ENCODE data around the gene CAPN10. TPM values are rescaled to one million over a fixed set of nuclear protein-coding genes. Genes with fewer than 3 reads are reported as not detected.

The CAPN10 gene
- total RNA-seq, 4 donors from 2014 or later = 6.8 to 12.2 (median 7.5) TPM

DNA sequence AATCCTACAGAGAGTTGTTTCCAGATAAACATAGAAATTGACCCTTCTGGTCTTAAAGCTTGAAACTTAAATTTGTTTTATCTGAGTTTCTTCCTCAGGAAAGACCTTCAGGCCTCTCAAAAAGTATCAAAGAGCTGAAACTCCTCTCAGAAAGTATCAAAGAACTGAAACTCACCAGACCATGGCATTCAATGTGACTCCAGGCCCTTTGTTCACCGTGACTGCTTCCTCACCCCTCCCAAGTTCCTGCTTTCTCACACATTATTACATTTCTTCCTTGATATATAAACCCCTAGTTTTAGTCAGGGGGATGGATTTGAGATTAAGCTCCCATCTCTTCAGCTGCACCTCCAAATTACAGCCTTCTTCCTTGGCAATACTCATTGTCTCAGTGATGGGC, 34.7 kb upstream of the CAPN10 start:
- no peaks in the 10 kb centered on the region for H3K36me3 ChIP-seq
- in situ Hi-C loops (cut with MboI; ENCODE audit: low sequenced_read_pairs in 4 of 4) (no loop called here), intact Hi-C loops (cut with DNase I; ENCODE audit: low total_unique reads) (no loop called here)

DNA sequence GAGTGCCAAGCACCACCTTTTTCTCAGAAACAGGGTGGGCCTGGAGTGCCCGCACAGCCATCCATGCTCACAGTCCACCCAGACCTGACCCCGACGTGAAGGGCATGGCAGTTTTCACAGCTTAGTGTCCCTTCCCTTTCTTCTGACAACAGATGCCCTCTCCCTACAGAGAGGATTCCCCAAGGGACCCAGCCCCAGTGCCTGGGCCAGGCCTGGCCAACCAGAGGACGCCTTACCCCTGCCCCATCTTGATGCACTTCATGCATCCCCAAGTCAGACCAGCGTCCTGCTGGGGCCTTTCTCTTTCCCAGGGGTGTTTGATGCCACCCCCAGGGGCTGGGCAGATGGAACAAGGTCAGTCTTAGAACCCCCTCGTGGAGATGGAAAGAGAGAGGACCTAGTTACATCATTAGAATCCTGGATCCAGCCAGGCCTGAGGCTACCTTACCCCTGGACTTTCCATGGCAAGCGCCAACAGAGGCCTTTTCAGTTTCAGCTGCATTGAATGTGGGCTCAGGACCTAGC, 32.5 kb upstream of the CAPN10 start:
- ATAC-seq = no peak
- no peak for DNase-seq
- H3K27ac ChIP-seq = no peak overlapping the region
- H3K9me3 ChIP-seq = no peaks in the 10 kb centered on the region
- in situ Hi-C loops (cut with MboI; ENCODE audit: low sequenced_read_pairs in 4 of 4) = no loop called here
- H3K4me1 ChIP-seq = peaks cover 5 to 18% of the 10 kb centered on the region in 2 donors
- no peaks in the 10 kb centered on the region for H3K36me3 ChIP-seq
- TF ChIP-seq, protein P1, sequence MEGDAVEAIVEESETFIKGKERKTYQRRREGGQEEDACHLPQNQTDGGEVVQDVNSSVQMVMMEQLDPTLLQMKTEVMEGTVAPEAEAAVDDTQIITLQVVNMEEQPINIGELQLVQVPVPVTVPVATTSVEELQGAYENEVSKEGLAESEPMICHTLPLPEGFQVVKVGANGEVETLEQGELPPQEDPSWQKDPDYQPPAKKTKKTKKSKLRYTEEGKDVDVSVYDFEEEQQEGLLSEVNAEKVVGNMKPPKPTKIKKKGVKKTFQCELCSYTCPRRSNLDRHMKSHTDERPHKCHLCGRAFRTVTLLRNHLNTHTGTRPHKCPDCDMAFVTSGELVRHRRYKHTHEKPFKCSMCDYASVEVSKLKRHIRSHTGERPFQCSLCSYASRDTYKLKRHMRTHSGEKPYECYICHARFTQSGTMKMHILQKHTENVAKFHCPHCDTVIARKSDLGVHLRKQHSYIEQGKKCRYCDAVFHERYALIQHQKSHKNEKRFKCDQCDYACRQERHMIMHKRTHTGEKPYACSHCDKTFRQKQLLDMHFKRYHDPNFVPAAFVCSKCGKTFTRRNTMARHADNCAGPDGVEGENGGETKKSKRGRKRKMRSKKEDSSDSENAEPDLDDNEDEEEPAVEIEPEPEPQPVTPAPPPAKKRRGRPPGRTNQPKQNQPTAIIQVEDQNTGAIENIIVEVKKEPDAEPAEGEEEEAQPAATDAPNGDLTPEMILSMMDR (IDR thresholded peaks at IDR 0.05 in 4 of 5, conservative IDR thresholded peaks at IDR 0.05 in 1 of 5) = no peak
- no peak for TF ChIP-seq POLR2A (IDR thresholded peaks at IDR 0.05)
- H3K4me3 ChIP-seq = no peak overlapping the region
- H3K27me3 ChIP-seq = no peaks in the 10 kb centered on the region
- intact Hi-C loops (cut with DNase I; ENCODE audit: low total_unique reads) = no loop called here

More for the DNA sequence above, 34.7 kb upstream of the CAPN10 start:
- no peak overlapping the region for H3K27ac ChIP-seq
- TF ChIP-seq, protein P1 (IDR thresholded peaks at IDR 0.05 in 4 of 5, conservative IDR thresholded peaks at IDR 0.05 in 1 of 5) = no peak
- no peak for TF ChIP-seq POLR2A (IDR thresholded peaks at IDR 0.05)
- H3K9me3 ChIP-seq = no peaks in the 10 kb centered on the region
- H3K4me1 ChIP-seq = no peaks in the 10 kb centered on the region
- ATAC-seq (no peak), DNase-seq (no peak)
- no peaks in the 10 kb centered on the region for H3K27me3 ChIP-seq
- H3K4me3 ChIP-seq = no peak overlapping the region

DNA sequence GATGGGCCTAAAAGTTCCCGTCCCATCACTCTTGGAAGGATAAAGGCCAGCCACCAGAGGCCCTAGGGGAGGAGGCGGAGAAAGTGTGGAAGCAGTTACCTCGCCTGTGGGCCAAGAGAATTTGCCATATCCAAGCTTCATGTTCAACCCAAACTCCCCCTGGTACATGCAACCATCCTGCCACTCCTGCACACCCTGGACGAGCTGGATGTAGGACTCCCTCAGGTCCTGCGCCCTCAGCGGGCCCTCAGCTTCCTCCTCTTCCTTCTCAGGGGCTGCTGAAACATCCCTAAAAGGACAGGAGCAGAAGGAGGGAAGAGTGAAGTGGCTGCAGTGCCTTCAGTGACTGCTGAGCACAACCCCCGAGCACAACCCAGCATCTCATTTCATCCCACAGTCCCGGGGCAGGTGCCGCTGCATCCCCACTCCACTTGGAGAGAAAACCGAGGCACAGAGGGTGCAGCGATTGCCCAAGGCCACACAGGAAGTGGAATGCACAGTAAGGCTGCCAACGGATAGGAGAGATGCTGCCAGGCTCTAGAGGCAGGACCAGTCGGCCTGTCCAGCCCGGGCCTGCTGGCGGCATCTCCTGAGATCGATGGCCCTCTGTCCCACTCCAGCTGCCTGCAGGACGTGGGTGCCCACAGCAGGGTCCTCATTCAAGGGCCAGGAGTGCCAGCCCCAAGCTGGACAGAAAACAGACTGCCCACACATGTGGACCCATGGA, 31.6 kb upstream of the CAPN10 start:
- peaks cover 13 to 27% of the 10 kb centered on the region in 2 donors for H3K4me1 ChIP-seq
- in situ Hi-C loops (cut with MboI; ENCODE audit: low sequenced_read_pairs in 4 of 4) (no loop called here), intact Hi-C loops (cut with DNase I; ENCODE audit: low total_unique reads) (no loop called here)
- H3K27ac ChIP-seq = no peak overlapping the region
- DNase-seq = no peak
- no peaks in the 10 kb centered on the region for H3K27me3 ChIP-seq
- TF ChIP-seq POLR2A (IDR thresholded peaks at IDR 0.05) = no peak
- TF ChIP-seq, protein P1 (IDR thresholded peaks at IDR 0.05 in 4 of 5, conservative IDR thresholded peaks at IDR 0.05 in 1 of 5) = no peak
- no peaks in the 10 kb centered on the region for H3K9me3 ChIP-seq
- no peak overlapping the region for H3K4me3 ChIP-seq
- ATAC-seq = no peak
- no peaks in the 10 kb centered on the region for H3K36me3 ChIP-seq

DNA sequence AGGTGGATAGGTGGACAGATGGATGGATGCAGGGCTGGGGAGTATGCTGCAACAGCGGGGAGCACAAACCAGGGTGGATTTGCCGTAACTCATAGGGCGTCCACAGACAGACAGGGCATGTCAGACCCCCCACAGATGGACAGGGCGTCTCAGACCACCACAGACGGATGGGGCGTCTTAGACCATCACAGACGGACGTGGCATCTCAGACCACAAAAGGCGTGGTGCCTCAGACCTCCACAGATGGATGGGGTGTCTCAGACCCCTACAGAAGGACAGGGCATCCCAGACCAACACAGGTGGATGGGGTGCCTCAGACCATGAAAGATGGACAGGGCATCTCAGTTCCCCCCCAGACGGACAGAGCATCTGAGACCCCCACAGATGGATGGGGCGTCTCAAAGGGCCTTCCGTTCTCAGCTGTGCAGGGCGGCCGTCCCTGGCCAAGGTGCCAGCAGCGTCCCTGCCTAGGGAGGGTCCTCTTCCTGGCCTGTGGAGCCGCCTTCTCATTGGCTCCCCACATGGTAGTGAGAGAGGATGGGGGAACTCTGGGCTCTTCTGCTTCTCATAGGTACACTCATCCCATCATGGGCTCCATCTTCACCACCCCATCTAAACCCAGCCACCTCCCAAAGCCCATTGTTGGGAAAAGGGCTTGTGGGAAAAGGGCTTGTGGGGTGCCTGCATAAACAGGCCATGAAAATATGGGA, 30.8 kb upstream of the CAPN10 start:
- ATAC-seq = no peak
- intact Hi-C loops (cut with DNase I; ENCODE audit: low total_unique reads) (no loop called here), in situ Hi-C loops (cut with MboI; ENCODE audit: low sequenced_read_pairs in 4 of 4) (no loop called here)
- H3K9me3 ChIP-seq = no peaks in the 10 kb centered on the region
- H3K4me1 ChIP-seq = peaks cover 13 to 27% of the 10 kb centered on the region in 2 donors
- H3K4me3 ChIP-seq = no peak overlapping the region
- no peaks in the 10 kb centered on the region for H3K36me3 ChIP-seq
- no peak overlapping the region for H3K27ac ChIP-seq
- DNase-seq = no peak
- H3K27me3 ChIP-seq = no peaks in the 10 kb centered on the region
- TF ChIP-seq, protein P1 (IDR thresholded peaks at IDR 0.05 in 4 of 5, conservative IDR thresholded peaks at IDR 0.05 in 1 of 5) = no peak
- no peak for TF ChIP-seq POLR2A (IDR thresholded peaks at IDR 0.05)
